Prostate gland (tissue), 2 donors: ENCODE results near the gene BPIFB2. TPM values are rescaled to one million over a fixed set of nuclear protein-coding genes. Genes with fewer than 3 reads are reported as not detected.

Experiments used
- DNase-seq: peaks from one replicate; pipeline ENCODE4 v3.0.0-alpha.2; 2019; ENCODE audit warnings: low spot score
- H3K27ac ChIP-seq, 2 donors: fragments of 200-600 bp; sonication (generic); 2 replicates each; pipeline ENCODE4 v1.5.1; 2017 to 2019
- H3K27me3 ChIP-seq: fragments of 200-600 bp; sonication (generic); replicated peaks from 2 replicates; pipeline ENCODE4 v1.5.1; 2019; ENCODE audit not compliant: insufficient read depth
- H3K36me3 ChIP-seq, 2 donors: fragments of 200-600 bp; sonication (generic); 1 replicate in 1 of 2; 2 replicates in 1 of 2; pipeline versions ENCODE4 v1.5.1 to v1.8.1; 2017 to 2019
- H3K4me1 ChIP-seq: fragments of 200-600 bp; sonication (generic); replicated peaks from 2 replicates; pipeline ENCODE4 v1.5.1; 2019
- H3K4me3 ChIP-seq, 2 donors: fragments of 200-600 bp; sonication (generic); 2 replicates each; pipeline ENCODE4 v1.5.1; 2017 to 2019
- H3K9me3 ChIP-seq: fragments of 200-600 bp; sonication (generic); 2 replicates; pipeline ENCODE4 v1.5.1; 2017
- CTCF ChIP-seq, 4 experiments: fragments of 200-600 bp in 2 of 4; fragments of 450-650 bp in 2 of 4; sonication (generic) in 2 of 4; IDR thresholded peaks; 1 replicate in 3 of 4; 2 replicates in 1 of 4; pipeline ENCODE4 v1.5.1; 2016 to 2019; ENCODE audit warnings: antibody characterized with exemption in 4 of 4, mild to moderate bottlenecking in 2 of 4, moderate library complexity in 2 of 4
- POLR2A ChIP-seq: fragments of 450-650 bp; IDR thresholded peaks from one replicate; pipeline ENCODE4 v1.6.1; 2016; ENCODE audit warnings: antibody characterized with exemption, mild to moderate bottlenecking
- POLR2AphosphoS5 ChIP-seq: sonication (generic); formaldehyde crosslinking; IDR thresholded peaks from one replicate; pipeline ENCODE4 v1.6.1; 2017; ENCODE audit warnings: antibody characterized with exemption
- WGBS: methylation state at CpG from one replicate; pipeline ENCODE4 v1.1.5; 2018; 5-methylcytosine and 5-hydroxymethylcytosine counted together
- intact Hi-C: fragments of 100-400 bp; cut with DNase I; formaldehyde crosslinking; loops from one replicate; pipeline ENCODE4 v1.14.2; 2022
- total RNA-seq, 2 donors: library from RNA; depleted of rRNA; stranded (reverse); fragments of >200 nt; gene quantifications; one replicate each; pipeline ENCODE4 v1.1.0, GENCODE V29; 2016

Gene BPIFB2
- total RNA-seq, 2 donors from 2014 or later = 5.1 TPM; not detected in 1

DNA sequence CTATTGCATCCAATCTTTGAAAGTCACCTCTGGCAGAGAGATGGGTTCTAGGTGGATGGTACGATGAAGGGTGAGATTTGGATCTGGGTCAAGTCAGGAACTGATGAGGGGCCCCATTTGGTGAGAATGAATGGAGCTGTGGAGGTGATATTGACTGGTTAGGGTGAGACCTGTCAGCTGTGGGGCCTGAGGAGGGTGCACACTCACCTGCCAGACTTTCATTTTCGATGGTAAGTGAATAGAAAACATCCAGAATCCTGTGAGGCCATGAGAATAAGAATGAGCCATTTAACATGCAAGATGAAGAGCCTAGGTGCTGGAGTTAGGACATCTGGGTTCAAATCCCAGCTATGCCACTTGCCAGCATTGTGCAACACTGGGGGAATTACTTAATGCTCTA is 10.1 kb upstream of the BPIFB2 start:
- no peaks in the 10 kb centered on the region for H3K27me3 ChIP-seq
- WGBS = 86% methylated on average over 2 of the region's 2 CpGs
- no peaks in the 10 kb centered on the region for H3K4me1 ChIP-seq
- no peaks in the 10 kb centered on the region for H3K9me3 ChIP-seq
- H3K36me3 ChIP-seq = no peaks in the 10 kb centered on the region
- no peak for TF ChIP-seq CTCF (IDR thresholded peaks at IDR 0.05)
- TF ChIP-seq POLR2A = no peak
- TF ChIP-seq POLR2AphosphoS5 = no peak
- intact Hi-C loops = no loop called here
- no peak overlapping the region for H3K27ac ChIP-seq
- no peak overlapping the region for H3K4me3 ChIP-seq
- no peak for DNase-seq

DNA sequence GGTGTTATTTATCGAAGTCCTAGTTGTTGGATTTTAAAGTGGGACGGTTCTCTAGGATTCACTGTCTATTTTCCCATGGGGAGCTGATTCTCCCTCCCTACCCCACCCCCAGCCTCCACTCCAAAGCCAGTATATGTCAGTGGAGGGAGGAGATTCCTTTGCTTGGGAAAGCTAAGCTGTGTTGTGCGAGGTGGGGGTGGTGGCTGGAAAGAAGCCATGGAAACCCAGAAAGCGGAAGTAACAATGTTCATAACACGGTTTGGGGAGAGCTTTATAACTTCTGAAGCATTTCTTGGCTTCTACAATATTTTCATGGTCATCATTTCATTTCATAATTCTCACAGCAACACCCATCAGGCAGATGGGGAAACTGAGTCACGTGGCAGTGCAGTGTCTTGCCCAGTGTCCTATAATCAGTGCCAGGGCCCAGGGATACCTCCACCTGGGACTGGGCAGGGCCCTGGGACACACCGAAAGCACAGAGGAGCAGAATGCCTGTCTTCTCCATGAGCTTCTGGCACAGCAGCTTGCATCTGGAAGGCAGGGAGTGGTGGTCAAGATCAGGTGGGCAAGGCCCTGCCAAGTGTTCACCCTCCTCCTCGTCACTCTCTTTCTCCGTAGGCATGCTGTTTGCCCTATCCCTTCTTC is 7.8 kb upstream of the BPIFB2 start:
- DNase-seq = no peak
- Histone ChIP-seq H3K4me1 (no peaks in the 10 kb centered on the region), H3K4me3 (no peak overlapping the region), H3K9me3 (no peaks in the 10 kb centered on the region), H3K27ac (no peak overlapping the region), H3K36me3 (no peaks in the 10 kb centered on the region), H3K27me3 (no peaks in the 10 kb centered on the region)
- 72% methylated on average over 9 of the region's 9 CpGs for WGBS
- intact Hi-C loops = no loop called here
- no peak for TF ChIP-seq CTCF (IDR thresholded peaks at IDR 0.05)

GRCh38 chr20:33000802-33001466 is 6.6 kb upstream of the BPIFB2 start:
- no peak overlapping the region for H3K27ac ChIP-seq

DNA sequence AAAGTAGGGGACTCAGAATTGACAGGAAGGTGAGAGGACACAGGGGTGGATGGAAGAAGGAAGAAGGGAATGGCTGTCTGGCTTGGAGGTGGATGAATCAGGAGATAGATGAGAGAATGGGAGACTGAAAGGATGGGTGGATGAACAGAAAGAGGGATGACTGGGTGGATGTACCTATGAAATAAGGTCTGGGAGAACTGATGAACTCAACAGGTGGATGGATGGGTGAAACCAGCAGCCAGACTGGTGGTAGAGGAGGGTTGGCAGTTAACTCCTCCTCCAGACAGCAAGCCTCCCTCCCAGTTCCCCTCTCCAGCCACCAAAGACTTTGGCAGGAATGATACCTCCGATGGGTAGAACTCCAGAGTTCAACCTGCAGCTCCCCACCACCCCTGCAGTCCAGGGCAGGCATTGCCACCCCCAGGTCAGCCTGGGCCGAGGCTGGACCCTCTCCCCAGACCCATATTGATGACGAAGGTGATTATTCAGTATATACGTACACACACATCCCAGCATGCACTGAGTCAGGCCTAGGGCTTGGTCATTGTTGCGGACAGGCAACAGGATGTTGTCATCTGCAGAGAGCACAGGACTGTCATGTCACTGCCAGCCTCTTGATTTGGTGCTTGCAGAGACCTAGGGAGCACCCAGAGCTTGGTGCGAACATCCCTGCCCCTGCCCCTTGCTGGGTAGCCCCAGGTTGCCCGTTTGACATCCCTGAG is 5.3 kb upstream of the BPIFB2 start:
- Histone ChIP-seq H3K4me3 (no peak overlapping the region), H3K9me3 (no peaks in the 10 kb centered on the region), H3K27me3 (no peaks in the 10 kb centered on the region), H3K36me3 (no peaks in the 10 kb centered on the region), H3K4me1 (no peaks in the 10 kb centered on the region), H3K27ac (no peak overlapping the region)
- TF ChIP-seq POLR2A (no peak), CTCF (IDR thresholded peaks at IDR 0.05) (no peak)
- no peak for DNase-seq
- WGBS = 91% methylated on average over 7 of the region's 7 CpGs
- intact Hi-C loops = no loop called here

More at GRCh38 chr20:33000802-33001466, 6.6 kb upstream of the BPIFB2 start:
- WGBS = 65% methylated on average over 9 of the region's 9 CpGs
- Histone ChIP-seq H3K9me3 (no peaks in the 10 kb centered on the region), H3K4me1 (no peaks in the 10 kb centered on the region), H3K4me3 (no peak overlapping the region), H3K36me3 (no peaks in the 10 kb centered on the region), H3K27me3 (no peaks in the 10 kb centered on the region)
- intact Hi-C loops = no loop called here
- no peak for DNase-seq
- no peak for TF ChIP-seq POLR2A
- no peak for TF ChIP-seq CTCF (IDR thresholded peaks at IDR 0.05)
- no peak for TF ChIP-seq POLR2AphosphoS5
